ENCODE results near the gene RAB37. TPM values are rescaled to one million over a fixed set of nuclear protein-coding genes. Genes with fewer than 3 reads are reported as not detected.

Gene RAB37
- total RNA-seq, 1 donor = 0.36 TPM

GRCh38 chr17:74773414-74773813 lies 36.4 kb downstream of the RAB37 start:
- peaks cover 38% of the 10 kb centered on the region for H3K36me3 ChIP-seq (ENCODE audit: insufficient read depth, low read length)
- peak overlapping the region; percentile 9 for H3K4me3 ChIP-seq (ENCODE audit: insufficient read depth, low read length)
- no peak for TF ChIP-seq CTCF (IDR thresholded peaks at IDR 0.05; ENCODE audit: extremely low read depth, low read depth, low read length)
- peaks cover 45% of the 10 kb centered on the region for H3K4me1 ChIP-seq (ENCODE audit: insufficient read depth, low read length)
- H4K20me1 ChIP-seq (ENCODE audit: insufficient read depth, low read length) = peaks cover 24% of the 10 kb centered on the region
- H2AFZ ChIP-seq (ENCODE audit: low read length) = no peak overlapping the region
- H3K9me3 ChIP-seq (ENCODE audit: low read depth, low read length) = no peaks in the 10 kb centered on the region
- H3K27me3 ChIP-seq (ENCODE audit: insufficient read depth, low read length) = no peaks in the 10 kb centered on the region
- peak overlapping the region; percentile 67 for H3K4me2 ChIP-seq (ENCODE audit: insufficient read depth, low read length)
- H3K27ac ChIP-seq (ENCODE audit: low read depth, low read length) = peak overlapping the region; percentile 62
- H3K79me2 ChIP-seq (ENCODE audit: insufficient read depth, low read length) = peaks cover 44% of the 10 kb centered on the region
- DNase-seq (ENCODE audit: insufficient read length, low spot score, missing footprints) = peak; percentile 31

- Histone ChIP-seq H3K27ac (ENCODE audit: low read depth, low read length) (peak overlapping the region; percentile 62), H3K4me2 (ENCODE audit: insufficient read depth, low read length) (peak overlapping the region; percentile 67), H3K36me3 (ENCODE audit: insufficient read depth, low read length) (peaks cover 38% of the 10 kb centered on the region), H4K20me1 (ENCODE audit: insufficient read depth, low read length) (peaks cover 24% of the 10 kb centered on the region), H3K27me3 (ENCODE audit: insufficient read depth, low read length) (no peaks in the 10 kb centered on the region), H3K79me2 (ENCODE audit: insufficient read depth, low read length) (peaks cover 44% of the 10 kb centered on the region), H3K4me1 (ENCODE audit: insufficient read depth, low read length) (peaks cover 40% of the 10 kb centered on the region), H2AFZ (ENCODE audit: low read length) (no peak overlapping the region), H3K4me3 (ENCODE audit: insufficient read depth, low read length) (peak overlapping the region; percentile 9), H3K9me3 (ENCODE audit: low read depth, low read length) (no peaks in the 10 kb centered on the region)
- no peak for TF ChIP-seq CTCF (IDR thresholded peaks at IDR 0.05; ENCODE audit: extremely low read depth, low read depth, low read length)
- DNase-seq (ENCODE audit: insufficient read length, low spot score, missing footprints) = peak; percentile 94
Observed at GRCh38 chr17:74773871-74774286, 36.8 kb downstream of the RAB37 start.

GRCh38 chr17:74775409-74776043 lies 38.5 kb downstream of the RAB37 start:
- H3K4me1 ChIP-seq (ENCODE audit: insufficient read depth, low read length) = peaks cover 37% of the 10 kb centered on the region
- H3K9me3 ChIP-seq (ENCODE audit: low read depth, low read length) = no peaks in the 10 kb centered on the region
- no peaks in the 10 kb centered on the region for H3K27me3 ChIP-seq (ENCODE audit: insufficient read depth, low read length)
- peak overlapping the region; percentile 93 for H2AFZ ChIP-seq (ENCODE audit: low read length)
- no peak for TF ChIP-seq CTCF (IDR thresholded peaks at IDR 0.05; ENCODE audit: extremely low read depth, low read depth, low read length)
- H3K27ac ChIP-seq (ENCODE audit: low read depth, low read length) = peak overlapping the region; percentile 86
- H3K79me2 ChIP-seq (ENCODE audit: insufficient read depth, low read length) = peaks cover 53% of the 10 kb centered on the region
- peaks cover 46% of the 10 kb centered on the region for H3K36me3 ChIP-seq (ENCODE audit: insufficient read depth, low read length)
- peak; percentile 58 for DNase-seq (ENCODE audit: insufficient read length, low spot score, missing footprints)
- H3K4me2 ChIP-seq (ENCODE audit: insufficient read depth, low read length) = peak overlapping the region; percentile 94
- H3K4me3 ChIP-seq (ENCODE audit: insufficient read depth, low read length) = peak overlapping the region; percentile 98
- peaks cover 30% of the 10 kb centered on the region for H4K20me1 ChIP-seq (ENCODE audit: insufficient read depth, low read length)

GRCh38 chr17:74776044-74776962 lies 39.2 kb downstream of the RAB37 start, which contains the start of gene NAT9:
Gene NAT9 (minus strand): TSS chr17:74776345. CDS start chr17:74775698, 647 bp downstream.
- peak within 1 kb of the TSS; percentile 86 for H3K27ac ChIP-seq (ENCODE audit: low read depth, low read length)
- no peak for TF ChIP-seq CTCF (IDR thresholded peaks at IDR 0.05; ENCODE audit: extremely low read depth, low read depth, low read length)
- H3K4me3 ChIP-seq (ENCODE audit: insufficient read depth, low read length) = peak within 1 kb of the TSS; percentile 98
- peaks cover 25% of the 10 kb centered on the region for H4K20me1 ChIP-seq (ENCODE audit: insufficient read depth, low read length)
- peaks cover 56% of the 10 kb centered on the region for H3K79me2 ChIP-seq (ENCODE audit: insufficient read depth, low read length)
- peaks cover 41% of the 10 kb centered on the region for H3K36me3 ChIP-seq (ENCODE audit: insufficient read depth, low read length)
- H3K4me1 ChIP-seq (ENCODE audit: insufficient read depth, low read length) = peaks cover 37% of the 10 kb centered on the region
- DNase-seq (ENCODE audit: insufficient read length, low spot score, missing footprints) = peak; percentile 100
- no peaks in the 10 kb centered on the region for H3K27me3 ChIP-seq (ENCODE audit: insufficient read depth, low read length)
- no peaks in the 10 kb centered on the region for H3K9me3 ChIP-seq (ENCODE audit: low read depth, low read length)
- peak within 1 kb of the TSS; percentile 93 for H2AFZ ChIP-seq (ENCODE audit: low read length)
- H3K4me2 ChIP-seq (ENCODE audit: insufficient read depth, low read length) = peak within 1 kb of the TSS; percentile 94

Measured in osteoblast (primary cell).